DOHH2 (cell line): ENCODE data around the gene SLC45A1.

Experiments
- H3F3A ChIP-seq: fragments of 200-600 bp; sonication (generic), shearing (Covaris generic); 2 replicates; pipeline ENCODE4 v1.6.0; 2016; ENCODE audit warnings: antibody characterized with exemption, mild to moderate bottlenecking; ENCODE audit not compliant: control insufficient read depth, insufficient read depth
- H3K27ac ChIP-seq: fragments of 200-600 bp; sonication (generic); 2 replicates; pipeline ENCODE4 v1.5.1; 2014; ENCODE audit warnings: low read depth, mild to moderate bottlenecking, low read length, moderate library complexity
- H3K27me3 ChIP-seq: fragments of 200-600 bp; sonication (generic); 2 replicates; pipeline ENCODE4 v1.6.1; 2014; ENCODE audit warnings: mild to moderate bottlenecking, low read length, mixed read lengths; ENCODE audit not compliant: control insufficient read depth
- H3K36me3 ChIP-seq: fragments of 200-600 bp; sonication (generic); 2 replicates; pipeline ENCODE4 v1.6.1; 2014; ENCODE audit warnings: mild to moderate bottlenecking, low read length, moderate library complexity, mixed read lengths; ENCODE audit not compliant: control insufficient read depth
- H3K4me1 ChIP-seq: fragments of 200-600 bp; sonication (generic); 2 replicates; pipeline ENCODE4 v1.6.1; 2014; ENCODE audit warnings: mild to moderate bottlenecking, low read length, mixed read lengths; ENCODE audit not compliant: control insufficient read depth
- H3K4me2 ChIP-seq: fragments of 200-600 bp; sonication (generic); 2 replicates; pipeline ENCODE4 v1.6.0; 2014; ENCODE audit warnings: mild to moderate bottlenecking, low read length, moderate library complexity
- H3K4me3 ChIP-seq: fragments of 200-600 bp; sonication (generic); 2 replicates; pipeline ENCODE4 v1.5.1; 2014; ENCODE audit warnings: mild to moderate bottlenecking, low read length, mixed read lengths
- H3K79me2 ChIP-seq: fragments of 200-600 bp; sonication (generic); 2 replicates; pipeline ENCODE4 v1.6.1; 2014; ENCODE audit warnings: mild to moderate bottlenecking, low read length, mixed read lengths; ENCODE audit not compliant: control insufficient read depth
- H3K9me2 ChIP-seq: fragments of 200-600 bp; sonication (generic); replicated peaks from 2 replicates; pipeline ENCODE4 v1.6.1; 2014; ENCODE audit warnings: mild to moderate bottlenecking, low read length, mixed read lengths; ENCODE audit not compliant: control insufficient read depth
- H3K9me3 ChIP-seq: fragments of 200-600 bp; sonication (generic); 2 replicates; pipeline ENCODE4 v1.6.1; 2014; ENCODE audit warnings: antibody characterized with exemption, low read length, mixed read lengths; ENCODE audit not compliant: control insufficient read depth, insufficient read depth
- H4K20me1 ChIP-seq: fragments of 200-600 bp; sonication (generic); 2 replicates; pipeline ENCODE4 v1.6.0; 2014; ENCODE audit warnings: low read depth, mild to moderate bottlenecking, antibody characterized with exemption, low read length, moderate library complexity; ENCODE audit not compliant: control insufficient read depth, insufficient read depth
- CTCF ChIP-seq: fragments of 200-600 bp; sonication (generic); IDR thresholded peaks from one replicate; pipeline ENCODE4 v1.5.1; 2014; ENCODE audit warnings: antibody characterized with exemption, mild to moderate bottlenecking, low read depth, low read length; ENCODE audit not compliant: poor library complexity, severe bottlenecking
- EZH2phosphoT487 ChIP-seq: fragments of 200-600 bp; sonication (generic); IDR thresholded peaks from 2 replicates; pipeline ENCODE4 v1.6.1; 2017; ENCODE audit warnings: borderline replicate concordance, mild to moderate bottlenecking, antibody characterized with exemption, low read length, moderate library complexity, mixed read lengths

SLC45A1 gene

GRCh38 chr1:8333246-8333987 is 15.5 kb downstream of the SLC45A1 start:
- Histone ChIP-seq H3K4me1 (no peaks in the 10 kb centered on the region), H3K79me2 (no peaks in the 10 kb centered on the region), H4K20me1 (no peaks in the 10 kb centered on the region), H3K27ac (no peak overlapping the region), H3K9me2 (no peaks in the 10 kb centered on the region), H3F3A (no peaks in the 10 kb centered on the region), H3K36me3 (no peaks in the 10 kb centered on the region), H3K4me3 (no peak overlapping the region), H3K27me3 (no peaks in the 10 kb centered on the region), H3K4me2 (no peak overlapping the region), H3K9me3 (no peaks in the 10 kb centered on the region)
- TF ChIP-seq CTCF = no peak
- TF ChIP-seq EZH2phosphoT487 = no peak

- no peaks in the 10 kb centered on the region for H4K20me1 ChIP-seq
- no peaks in the 10 kb centered on the region for H3K9me3 ChIP-seq
- H3F3A ChIP-seq = no peaks in the 10 kb centered on the region
- H3K4me2 ChIP-seq = no peak overlapping the region
- no peak for TF ChIP-seq CTCF
- no peak for TF ChIP-seq EZH2phosphoT487
- no peak overlapping the region for H3K4me3 ChIP-seq
- H3K9me2 ChIP-seq = no peaks in the 10 kb centered on the region
- no peaks in the 10 kb centered on the region for H3K4me1 ChIP-seq
- no peak overlapping the region for H3K27ac ChIP-seq
- no peaks in the 10 kb centered on the region for H3K27me3 ChIP-seq
- H3K79me2 ChIP-seq = no peaks in the 10 kb centered on the region
- H3K36me3 ChIP-seq = no peaks in the 10 kb centered on the region
Observed at GRCh38 chr1:8334106-8334851, 16.4 kb downstream of the SLC45A1 start.

- H3K36me3 ChIP-seq = no peaks in the 10 kb centered on the region
- no peaks in the 10 kb centered on the region for H3F3A ChIP-seq
- H3K9me3 ChIP-seq = no peaks in the 10 kb centered on the region
- H3K9me2 ChIP-seq = no peaks in the 10 kb centered on the region
- no peaks in the 10 kb centered on the region for H4K20me1 ChIP-seq
- no peaks in the 10 kb centered on the region for H3K4me1 ChIP-seq
- no peaks in the 10 kb centered on the region for H3K27me3 ChIP-seq
- no peak overlapping the region for H3K4me2 ChIP-seq
- TF ChIP-seq CTCF (no peak), EZH2phosphoT487 (no peak)
- H3K27ac ChIP-seq = no peak overlapping the region
- H3K4me3 ChIP-seq = no peak overlapping the region
- H3K79me2 ChIP-seq = no peaks in the 10 kb centered on the region
Observed at GRCh38 chr1:8335246-8335645, 17.3 kb downstream of the SLC45A1 start.
